HepG2 (cell line): ENCODE measurements around the gene BATF. TPM values are rescaled to one million over a fixed set of nuclear protein-coding genes. Genes with fewer than 3 reads are reported as not detected.

Experiments
- ADNP ChIP-seq: sonication (generic); formaldehyde crosslinking; IDR thresholded peaks from 2 replicates; pipeline ENCODE4 v1.4.0; 2020; ENCODE audit warnings: missing genetic modification reagents
- ARID5B ChIP-seq: IDR thresholded peaks from 2 replicates; pipeline ENCODE4 v1.4.0; 2020; ENCODE audit warnings: mild to moderate bottlenecking, missing genetic modification reagents
- BCL6 ChIP-seq: IDR thresholded peaks from 2 replicates; pipeline ENCODE4 v1.6.1; 2016; ENCODE audit warnings: missing genetic modification reagents, missing compliant biosample characterization
- BHLHE40 ChIP-seq: IDR thresholded peaks from 2 replicates; pipeline ENCODE4 v1.6.1; 2011; ENCODE audit warnings: low read length, improper control_type of control experiment
- BORCS8-MEF2B ChIP-seq: sonication (generic); formaldehyde crosslinking; IDR thresholded peaks from 2 replicates; pipeline ENCODE4 v1.8.0; 2022; ENCODE audit warnings: mild to moderate bottlenecking, missing genetic modification reagents
- CAMTA2 ChIP-seq: sonication (generic); formaldehyde crosslinking; IDR thresholded peaks from 2 replicates; pipeline ENCODE4 v1.4.0; 2020; ENCODE audit warnings: mild to moderate bottlenecking, missing genetic modification reagents, borderline replicate concordance
- CBX1 ChIP-seq: IDR thresholded peaks from one replicate; pipeline ENCODE4 v1.6.1; 2016; ENCODE audit warnings: antibody characterized with exemption, low read depth
- CHD4 ChIP-seq: fragments of 200-600 bp; sonication (generic); IDR thresholded peaks from 2 replicates; pipeline ENCODE4 v1.7.0; 2017; ENCODE audit warnings: mild to moderate bottlenecking, low read length, borderline replicate concordance
- DRAP1 ChIP-seq: IDR thresholded peaks from 2 replicates; pipeline ENCODE4 v1.6.1; 2016; ENCODE audit warnings: missing genetic modification reagents, missing compliant biosample characterization
- E2F5 ChIP-seq: sonication (generic); formaldehyde crosslinking; conservative IDR thresholded peaks from 2 replicates; pipeline ENCODE4 v1.4.0; 2020; ENCODE audit warnings: missing genetic modification reagents
- EEA1 ChIP-seq: sonication (generic); formaldehyde crosslinking; IDR thresholded peaks from 2 replicates; pipeline ENCODE4 v1.5.1; 2020; ENCODE audit warnings: mild to moderate bottlenecking, missing genetic modification reagents, borderline replicate concordance
- ELF3 ChIP-seq: IDR thresholded peaks from 2 replicates; pipeline ENCODE4 v1.6.1; 2016; ENCODE audit warnings: missing genetic modification reagents, missing compliant biosample characterization
- EZH2 ChIP-seq: conservative IDR thresholded peaks from 2 replicates; pipeline ENCODE4 v1.6.1; 2012; ENCODE audit warnings: mild to moderate bottlenecking, low read depth, low read length, moderate library complexity
- IKZF1 ChIP-seq: fragments of 450-650 bp; IDR thresholded peaks from 2 replicates; pipeline ENCODE4 v1.7.1; 2016
- IRF2 ChIP-seq: IDR thresholded peaks from 2 replicates; pipeline ENCODE4 v1.6.1; 2018; ENCODE audit warnings: missing genetic modification reagents, missing compliant biosample characterization
- KLF9 ChIP-seq: IDR thresholded peaks from 2 replicates; pipeline ENCODE4 v1.6.1; 2016; ENCODE audit warnings: low read depth
- ONECUT2 ChIP-seq: sonication (generic); formaldehyde crosslinking; IDR thresholded peaks from 2 replicates; pipeline ENCODE4 v1.4.0; 2020; ENCODE audit warnings: missing genetic modification reagents
- POGZ ChIP-seq: sonication (generic); formaldehyde crosslinking; IDR thresholded peaks from 2 replicates; pipeline ENCODE4 v1.4.0; 2020; ENCODE audit warnings: mild to moderate bottlenecking, missing genetic modification reagents
- POLR2AphosphoS2 ChIP-seq: IDR thresholded peaks from 2 replicates; pipeline ENCODE4 v1.6.1; 2011; ENCODE audit warnings: low read depth, low read length, improper control_type of control experiment
- RNF2 ChIP-seq: fragments of 450-650 bp; conservative IDR thresholded peaks from 2 replicates; pipeline ENCODE4 v1.6.1; 2016; ENCODE audit warnings: low read depth
- ZBTB44 ChIP-seq: sonication (generic); formaldehyde crosslinking; IDR thresholded peaks from 2 replicates; pipeline ENCODE4 v1.4.0; 2020; ENCODE audit warnings: missing genetic modification reagents
- ZC3H4 ChIP-seq: sonication (generic); formaldehyde crosslinking; IDR thresholded peaks from 2 replicates; pipeline ENCODE4 v1.4.0; 2020; ENCODE audit warnings: missing genetic modification reagents, borderline replicate concordance
- ZNF414 ChIP-seq: sonication (generic); formaldehyde crosslinking; IDR thresholded peaks from 2 replicates; pipeline ENCODE4 v1.5.0; 2020; ENCODE audit warnings: missing genetic modification reagents
- ZNF652 ChIP-seq: IDR thresholded peaks from 2 replicates; pipeline ENCODE4 v1.6.1; 2016; ENCODE audit warnings: low read depth, borderline replicate concordance
- ZNF768 ChIP-seq: sonication (generic); formaldehyde crosslinking; IDR thresholded peaks from 2 replicates; pipeline ENCODE4 v1.4.0; 2020; ENCODE audit warnings: missing genetic modification reagents
- polyA plus RNA-seq, 8 experiments: library from polyadenylated mRNA; depleted of rRNA in 3 of 8; stranded (reverse) in 7 of 8; unstranded in 1 of 8; fragments of >200 nt; fragmentation: Illumina TruSeq in 4 of 8; extraction: Trizol in 4 of 8; gene quantifications; 2 replicates each; pipeline versions ENCODE4 v1.2.1 to v1.2.3, GENCODE V29; 2011 to 2016; ENCODE audit warnings: low read depth in 4 of 8, missing spikeins in 1 of 8, mixed read lengths in 1 of 8; ENCODE audit not compliant: insufficient read depth in 1 of 8
- total RNA-seq, 5 experiments: library from RNA; depleted of rRNA; stranded (reverse); fragments of >200 nt; fragmentation: Illumina TruSeq; extraction: Trizol; gene quantifications; 2 replicates each; pipeline ENCODE4 v1.2.3, GENCODE V29; 2016; ENCODE audit warnings: low read depth in 1 of 5

Gene BATF
- total and polyA plus RNA-seq, 2 of the 13 experiments (the other 11 are each of a cell fraction or from before 2014, with no cell fraction given) = 0.22 to 0.37 TPM

GRCh38 chr14:75476274-75476995, 45.8 kb upstream of the BATF start (continued):
- TF ChIP-seq ZNF652 (no peak), POLR2AphosphoS2 (no peak), ADNP (no peak), BORCS8-MEF2B (CRISPR knock-in tag) (no peak), CAMTA2 (no peak), EZH2 (no peak), IRF2 (no peak), BHLHE40 (peak; percentile 93), ARID5B (CRISPR knock-in tag) (peak; percentile 63), E2F5 (CRISPR knock-in tag) (no peak), CBX1 (no peak), DRAP1 (CRISPR knock-in tag) (no peak), POGZ (CRISPR knock-in tag) (no peak), IKZF1 (no peak), KLF9 (CRISPR knock-in tag) (no peak), ZBTB44 (CRISPR knock-in tag) (no peak), EEA1 (CRISPR knock-in tag) (no peak), ELF3 (no peak), ZNF768 (CRISPR knock-in tag) (no peak), ZC3H4 (no peak), RNF2 (no peak), ONECUT2 (CRISPR knock-in tag) (no peak), BCL6 (CRISPR knock-in tag) (no peak), ZNF414 (CRISPR knock-in tag) (no peak), CHD4 (no peak)
